GM19193 (cell line): ENCODE data around the gene CRLF1.

ENCODE experiments used
- POLR2A ChIP-seq: IDR thresholded peaks from 4 replicates; pipeline ENCODE4 v1.6.1; 2011; ENCODE audit not compliant: insufficient read depth, insufficient read length; ENCODE audit errors: extremely low read depth

CRLF1 gene

DNA sequence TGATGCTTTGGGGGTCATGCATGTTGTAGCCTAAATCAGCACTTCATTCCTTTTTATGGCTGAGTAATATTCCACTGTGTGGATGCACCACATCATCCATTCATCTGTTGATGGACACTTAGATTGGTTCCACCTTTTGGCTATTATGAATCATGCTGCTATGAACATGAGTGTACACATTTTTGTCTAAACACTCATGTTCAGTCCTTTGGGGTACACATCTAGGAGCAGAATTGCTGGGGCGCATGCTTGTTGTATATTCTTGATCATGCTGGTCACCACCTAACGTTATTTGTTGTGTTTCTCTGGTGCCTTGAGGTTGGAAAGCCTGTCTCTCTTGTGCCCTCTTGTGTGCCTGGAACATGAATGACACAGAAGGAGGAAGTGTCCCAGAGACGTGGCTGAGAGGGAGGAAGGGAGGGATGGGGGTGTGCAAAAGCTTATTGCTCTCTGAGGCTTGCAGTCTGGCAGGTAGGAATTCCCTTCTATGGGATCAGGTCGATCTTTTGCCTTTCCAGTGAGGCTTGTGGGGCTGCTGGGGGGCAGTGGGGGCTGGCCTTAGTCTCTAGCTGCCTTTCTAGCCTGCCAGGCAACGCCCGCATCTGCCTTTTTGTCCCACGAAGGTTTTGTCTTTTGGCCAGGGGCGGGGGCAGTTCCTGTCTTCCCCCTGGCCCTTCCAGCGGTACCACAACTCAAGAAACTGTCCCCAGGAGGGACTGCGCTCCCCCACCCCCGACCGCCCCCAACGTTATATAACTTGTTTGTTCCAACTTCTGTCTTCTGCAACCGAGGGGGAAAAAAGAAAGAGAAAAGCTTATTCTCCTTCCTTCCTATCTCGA lies 37.8 kb upstream of the CRLF1 start:
- TF ChIP-seq POLR2A = no peak

DNA sequence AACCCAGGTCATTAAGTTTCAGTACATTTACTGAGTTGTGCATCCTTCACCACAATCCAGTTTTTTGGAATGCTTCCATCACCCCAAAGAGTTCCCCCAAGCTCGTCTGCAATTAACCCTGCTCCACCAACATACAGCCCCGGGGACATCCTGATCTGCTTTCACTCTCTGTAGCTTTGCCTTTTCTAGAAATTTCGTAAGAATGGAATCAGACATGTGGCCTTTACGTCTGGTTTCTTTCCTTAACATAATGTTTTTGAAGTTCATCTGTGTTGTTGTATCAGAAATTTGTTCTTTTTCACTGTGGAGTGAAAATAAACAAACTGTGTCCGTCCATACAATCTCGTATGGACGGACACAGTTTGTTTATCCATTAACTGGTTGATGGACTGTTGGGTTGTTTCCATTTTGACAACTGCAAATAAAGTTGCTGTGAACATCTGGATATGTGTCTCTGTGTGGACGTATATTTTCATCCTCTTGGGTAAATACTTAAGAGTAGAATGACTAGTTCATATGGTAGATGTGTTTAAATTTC lies 33.2 kb upstream of the CRLF1 start:
- no peak for TF ChIP-seq POLR2A

DNA sequence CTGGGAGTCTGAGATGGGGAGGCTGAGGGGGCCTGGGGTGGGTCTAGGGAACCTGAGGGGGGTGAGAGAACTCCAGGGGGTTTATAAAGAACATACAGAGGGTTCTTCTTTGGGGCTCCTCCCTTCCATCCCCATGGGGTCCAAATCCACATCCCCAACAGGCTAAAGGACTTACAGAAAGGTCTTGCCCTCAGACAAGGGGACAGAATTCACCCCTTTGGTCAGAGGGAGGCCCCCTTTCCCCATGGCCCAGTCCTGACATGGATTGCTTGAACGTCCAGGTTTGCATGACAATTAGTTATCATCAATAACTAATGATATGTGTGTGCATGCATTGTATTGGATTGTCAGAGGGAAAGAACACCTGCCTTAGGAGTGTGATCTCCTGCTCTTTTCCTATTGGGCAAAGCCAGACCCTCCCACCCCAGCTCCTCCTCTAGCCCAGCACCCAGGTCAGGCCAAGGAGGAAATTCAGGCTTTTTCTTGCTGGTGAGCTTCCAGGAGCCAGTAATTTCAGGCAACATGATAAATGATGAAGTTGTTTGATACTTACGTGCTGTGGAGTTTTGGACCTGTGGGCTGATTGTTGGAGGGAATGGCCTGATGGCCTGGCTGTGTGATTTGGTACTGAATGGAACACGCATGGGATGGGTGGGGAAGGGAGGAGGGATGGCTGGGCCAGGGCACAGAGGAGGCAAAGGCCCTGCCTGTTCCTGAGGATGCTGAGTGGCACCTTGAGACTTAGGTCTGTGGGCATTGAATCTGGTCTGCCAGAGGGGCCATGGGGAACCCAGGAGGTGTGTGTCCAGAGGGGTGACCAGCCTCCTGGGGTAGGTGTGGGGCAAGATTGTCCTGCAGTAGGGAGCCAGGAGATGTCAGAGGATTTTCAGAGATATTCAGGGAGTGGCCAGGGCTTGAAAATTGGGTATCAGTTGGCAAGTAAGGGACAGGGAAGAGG lies 31.4 kb upstream of the CRLF1 start:
- TF ChIP-seq POLR2A = no peak

DNA sequence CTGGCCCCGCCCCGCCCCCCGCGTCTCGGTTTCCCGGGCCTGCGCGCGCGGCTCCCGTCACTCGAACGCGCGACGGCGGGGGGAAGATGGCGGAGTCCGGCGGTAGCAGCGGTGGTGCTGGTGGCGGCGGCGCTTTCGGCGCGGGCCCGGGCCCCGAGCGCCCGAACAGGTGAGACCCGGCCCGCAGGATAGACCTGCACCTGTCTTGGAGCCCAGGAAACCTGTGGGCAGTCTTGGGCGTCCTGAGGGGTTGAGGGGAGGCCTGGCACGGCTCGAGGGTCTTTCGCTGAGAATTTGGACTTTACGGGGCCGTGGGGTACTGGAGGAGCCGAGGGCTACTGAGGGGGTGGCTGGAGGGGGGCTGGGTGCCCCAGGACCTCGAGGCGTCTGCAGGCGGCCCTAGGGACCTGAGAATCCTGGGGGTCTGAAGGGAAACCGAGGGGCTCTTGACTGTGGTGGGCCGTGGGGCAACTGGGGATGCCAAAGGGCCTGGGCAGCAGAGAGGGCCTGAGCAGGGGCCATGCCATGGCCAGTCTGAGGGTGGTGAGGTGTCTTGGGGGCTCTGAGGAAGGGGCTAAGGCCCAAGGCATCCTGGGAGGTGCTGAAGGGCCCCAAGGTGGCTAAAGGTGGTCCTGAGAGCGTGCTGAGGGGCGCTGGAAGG lies 30.5 kb upstream of the CRLF1 start, which contains the start of gene KLHL26:
TSS of gene KLHL26 (plus strand) at position 60 of the 661 bp plus-strand sequence. CDS start at position 87, 27 bp downstream.
- TF ChIP-seq POLR2A = peak; percentile 72

DNA sequence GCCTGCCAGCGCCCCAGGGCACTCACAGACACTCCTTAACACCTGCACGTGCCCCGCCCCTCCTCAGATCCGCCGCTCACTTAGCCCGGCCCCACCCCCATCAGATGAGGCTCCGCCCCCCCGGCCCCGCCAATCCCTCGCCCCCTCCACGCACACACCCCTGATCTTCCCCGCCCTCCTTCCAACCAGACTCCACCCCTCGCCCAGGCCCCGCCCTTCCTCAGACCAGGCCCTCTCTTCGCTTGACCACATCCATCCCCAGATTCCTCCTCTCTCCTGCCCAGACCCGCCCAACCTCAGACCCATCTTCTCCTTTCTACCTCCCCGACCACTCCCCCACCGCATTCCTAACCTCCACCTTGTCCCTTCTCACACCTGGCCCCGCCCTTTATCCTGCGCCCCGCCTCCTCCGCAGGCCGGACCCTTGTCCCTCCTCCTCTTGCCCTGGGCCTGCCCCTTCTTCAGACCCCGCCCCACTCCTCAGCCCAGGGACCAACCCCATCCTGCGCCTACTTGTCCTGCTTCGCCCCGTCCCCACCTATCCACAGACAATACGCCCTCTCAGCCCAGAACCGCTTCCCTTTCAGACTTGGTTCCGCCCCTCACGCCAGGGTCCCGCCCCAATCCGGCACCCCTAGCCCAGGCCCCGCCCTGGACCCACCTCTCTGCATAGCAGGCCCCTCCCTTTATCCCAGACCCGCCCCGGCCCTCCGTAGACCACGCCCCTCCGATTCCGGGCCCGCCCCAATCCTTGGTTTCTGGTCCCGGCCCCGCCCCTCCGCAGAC lies 29.8 kb upstream of the CRLF1 start:
- no peak for TF ChIP-seq POLR2A

DNA sequence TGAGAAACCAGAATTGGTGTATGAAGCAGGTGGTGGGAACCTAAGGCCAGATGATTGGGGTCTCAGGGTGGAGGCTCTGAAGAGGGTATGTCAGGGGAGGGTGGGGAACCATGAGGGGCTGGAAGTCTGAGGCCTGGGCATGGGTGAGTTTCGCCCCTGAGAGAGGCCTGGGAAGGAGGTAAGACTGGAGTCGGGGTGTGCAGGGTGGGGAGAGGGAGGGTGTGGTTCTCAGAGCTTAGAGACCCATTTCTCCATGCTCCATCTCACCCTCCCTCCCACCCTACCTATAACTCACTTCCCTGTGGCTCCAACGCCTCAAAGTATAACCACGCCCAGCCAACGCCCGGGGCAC lies 29.2 kb upstream of the CRLF1 start:
- TF ChIP-seq POLR2A = no peak

DNA sequence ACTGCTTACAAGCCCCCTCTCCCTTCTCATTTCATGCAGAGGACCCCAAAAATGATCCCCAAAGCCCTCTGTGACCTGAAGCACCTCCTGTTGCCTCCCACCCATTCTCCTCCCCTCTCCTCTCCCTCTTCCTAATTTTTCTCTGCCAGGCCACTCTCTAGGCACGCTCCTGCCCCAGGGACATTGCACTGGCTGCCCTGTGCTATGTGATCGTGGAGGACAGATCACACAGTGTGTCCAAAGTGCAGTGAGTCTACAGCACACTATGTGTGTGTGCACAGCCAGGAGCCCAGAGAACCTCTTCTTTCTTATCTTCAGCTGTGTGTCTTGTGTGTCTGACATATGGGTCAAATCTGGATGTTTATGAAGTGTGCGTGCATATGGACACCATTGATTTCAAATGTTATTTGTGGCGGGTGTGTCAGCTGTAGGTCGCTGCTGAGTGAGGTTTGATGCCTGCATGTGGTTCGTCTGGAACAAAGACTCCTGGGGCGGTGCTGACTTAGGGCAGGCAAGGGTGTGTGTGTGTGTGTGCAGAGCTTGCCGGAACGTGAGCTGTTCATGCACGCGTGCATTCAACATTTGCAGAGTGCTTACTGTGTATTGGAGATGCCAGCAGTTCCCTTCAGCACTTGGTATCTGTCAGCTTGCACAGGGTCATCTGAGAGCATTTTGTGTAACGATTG lies 28.2 kb upstream of the CRLF1 start:
- no peak for TF ChIP-seq POLR2A

DNA sequence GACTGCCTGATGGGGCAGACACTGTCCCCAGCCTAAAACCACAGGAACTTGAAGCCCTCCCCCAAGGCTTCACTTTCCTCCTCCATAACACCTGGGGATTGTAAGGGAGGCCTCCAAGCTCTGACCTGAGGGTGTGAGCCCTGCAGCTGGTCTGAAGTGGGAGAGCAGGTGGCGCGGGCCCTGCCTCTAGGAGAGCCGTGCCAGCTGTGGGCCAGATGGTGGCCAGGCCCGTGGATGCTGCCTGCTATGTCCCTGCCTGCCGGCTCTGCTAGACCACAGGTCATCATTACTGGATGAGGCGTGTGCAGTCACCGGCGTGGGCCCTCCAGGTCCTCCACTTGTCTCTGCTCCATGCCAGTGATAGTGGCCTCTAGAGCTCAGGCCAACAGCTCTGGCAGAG lies 26.7 kb upstream of the CRLF1 start:
- TF ChIP-seq POLR2A = no peak

DNA sequence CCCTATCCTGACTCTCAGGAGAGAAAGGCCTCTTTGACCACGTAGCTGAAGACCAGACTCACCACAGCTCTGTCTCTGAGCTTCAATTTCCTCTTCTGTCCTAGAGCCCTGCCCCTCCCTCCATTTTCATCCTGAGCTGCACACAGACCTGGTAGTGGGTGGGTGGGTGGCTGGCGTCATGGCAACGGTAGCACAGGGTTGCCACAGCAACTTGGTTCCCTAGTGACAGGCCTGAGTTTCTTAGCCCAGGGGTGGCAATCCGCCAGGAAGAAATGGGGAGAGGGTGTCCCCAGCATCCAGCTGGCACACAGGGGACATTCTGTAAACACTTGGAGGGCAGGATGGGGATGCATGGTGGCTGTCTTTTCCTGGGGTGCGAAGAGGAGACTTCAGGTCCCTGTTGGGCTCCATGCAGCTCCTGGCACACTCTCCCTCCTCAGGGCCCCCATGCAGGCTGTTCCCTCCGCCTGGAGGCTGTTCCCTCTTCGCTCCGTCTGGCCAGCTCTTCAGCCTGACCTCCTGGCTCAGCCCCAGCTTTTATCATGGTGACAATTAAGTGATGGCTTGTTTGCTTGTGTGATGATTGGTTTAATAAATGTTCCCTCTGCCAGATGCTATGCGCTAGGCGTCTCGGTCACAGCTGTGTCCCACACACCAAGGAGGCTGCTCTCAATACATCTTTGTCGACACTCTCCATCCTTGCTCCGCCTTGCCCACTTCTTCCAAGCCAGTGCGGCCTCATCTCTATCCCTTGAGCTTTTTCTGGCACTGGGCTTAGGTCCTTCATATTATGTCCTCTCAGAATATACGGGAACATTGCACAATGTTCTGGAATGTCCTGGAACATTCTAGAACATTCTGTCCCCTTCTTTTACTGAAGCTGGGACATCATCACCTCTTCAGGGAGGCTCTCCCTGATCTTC lies 22.8 kb upstream of the CRLF1 start:
- no peak for TF ChIP-seq POLR2A

DNA sequence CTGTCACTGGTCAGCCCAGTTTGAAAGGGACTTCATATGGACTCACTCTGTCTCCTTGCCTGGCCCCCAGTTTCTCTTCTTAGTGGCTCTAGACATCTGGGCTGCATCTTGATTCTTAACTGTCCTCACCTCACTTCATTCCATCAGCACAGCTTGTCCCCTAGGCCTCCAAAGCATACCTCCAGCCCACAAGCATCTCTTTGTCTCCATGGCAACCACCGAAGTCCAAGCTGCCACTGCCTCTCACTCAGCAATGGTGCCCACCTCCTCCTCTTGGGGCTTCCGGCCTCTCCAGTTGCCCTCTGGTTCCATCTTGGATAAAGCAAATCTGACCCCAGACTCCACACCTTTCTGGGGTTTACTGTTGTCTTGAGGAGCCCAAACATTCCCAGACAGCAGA lies 20.3 kb upstream of the CRLF1 start:
- no peak for TF ChIP-seq POLR2A

DNA sequence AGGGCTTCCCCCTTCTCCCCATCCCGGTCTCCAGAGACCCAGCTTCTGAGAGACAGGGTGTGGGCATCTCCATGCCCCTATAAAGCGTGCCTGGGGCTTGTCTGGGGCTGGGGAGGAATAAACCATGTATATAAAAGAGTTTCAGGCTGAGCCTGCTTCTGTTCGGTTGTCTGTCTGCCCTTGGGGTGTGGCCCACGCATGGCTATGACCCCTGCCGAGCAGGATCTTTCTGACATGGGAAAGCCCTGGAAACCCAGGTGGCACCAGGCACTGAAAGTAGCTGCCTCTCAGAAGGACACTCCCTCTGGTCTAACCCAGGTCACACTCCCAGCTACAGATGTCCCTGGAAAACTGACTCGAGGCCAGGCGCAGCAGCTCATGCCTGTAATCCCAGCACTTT lies 14.3 kb upstream of the CRLF1 start:
- TF ChIP-seq POLR2A = no peak

DNA sequence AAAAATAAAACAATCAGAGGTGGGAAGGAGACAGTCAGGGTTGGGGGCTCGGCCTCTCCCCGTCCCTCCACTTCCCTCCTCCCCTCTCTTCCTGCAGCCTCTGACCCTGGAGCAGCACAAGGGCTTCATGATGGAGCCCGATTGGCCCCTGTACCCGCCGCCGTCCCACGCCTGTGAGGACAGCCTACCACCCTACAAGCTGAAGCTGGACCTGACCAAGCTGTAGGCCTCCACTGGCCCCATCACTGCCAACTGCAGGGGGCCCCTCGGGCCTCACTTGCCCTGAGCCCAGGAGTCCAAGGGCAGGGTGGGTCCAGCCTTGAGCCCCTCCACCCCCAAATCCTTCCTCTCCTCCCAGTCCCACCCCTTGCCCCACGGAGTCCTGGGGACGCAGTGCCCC lies 13.7 kb upstream of the CRLF1 start:
- no peak for TF ChIP-seq POLR2A

DNA sequence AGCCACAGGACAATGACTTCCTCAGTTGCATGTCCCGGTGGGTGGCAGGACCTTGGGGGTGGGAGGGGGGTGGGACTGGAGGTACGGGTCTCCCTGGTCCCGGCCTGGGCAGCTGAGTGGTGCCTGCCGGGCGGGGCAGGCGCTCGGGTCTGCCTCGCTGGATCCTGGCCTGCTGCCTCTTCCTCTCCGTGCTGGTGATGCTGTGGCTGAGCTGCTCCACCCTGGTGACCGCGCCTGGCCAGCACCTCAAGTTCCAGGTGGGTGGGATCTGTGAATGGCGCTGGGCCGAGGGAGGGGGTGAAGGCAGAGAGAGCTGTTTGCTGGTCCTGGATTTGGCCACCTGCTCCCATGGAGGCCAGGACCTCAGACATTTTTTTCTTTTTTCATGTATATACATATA lies 11.6 kb upstream of the CRLF1 start:
- TF ChIP-seq POLR2A = no peak
